SK-N-SH (cell line): ENCODE results near the gene CNTLN.

Source experiments
- GABPA ChIP-seq: IDR thresholded peaks from 2 replicates; pipeline ENCODE4 v1.4.0; 2012; ENCODE audit warnings: low read depth, mild to moderate bottlenecking
- JUND ChIP-seq: IDR thresholded peaks from 2 replicates; pipeline ENCODE4 v1.4.0; 2012
- MAX ChIP-seq: IDR thresholded peaks from 2 replicates; pipeline ENCODE4 v1.4.0; 2012; ENCODE audit warnings: low read depth
- POLR2AphosphoS5 ChIP-seq: IDR thresholded peaks from 2 replicates; pipeline ENCODE4 v1.6.1; 2012; ENCODE audit warnings: low read depth, low read length
- RCOR1 ChIP-seq: fragments of 150-350 bp; IDR thresholded peaks from 2 replicates; pipeline ENCODE4 v1.6.1; 2017; ENCODE audit warnings: antibody characterized with exemption, low read length
- TF ChIP-seq, protein P1 (sequence below): fragments of 200-600 bp; sonication (generic); IDR thresholded peaks from 2 replicates; pipeline ENCODE4 v1.6.1; 2017; ENCODE audit warnings: antibody characterized with exemption, mild to moderate bottlenecking, moderate library complexity

GRCh38 chr9:17148324-17148723 lies 13.5 kb downstream of the CNTLN start:
- TF ChIP-seq, protein P1, sequence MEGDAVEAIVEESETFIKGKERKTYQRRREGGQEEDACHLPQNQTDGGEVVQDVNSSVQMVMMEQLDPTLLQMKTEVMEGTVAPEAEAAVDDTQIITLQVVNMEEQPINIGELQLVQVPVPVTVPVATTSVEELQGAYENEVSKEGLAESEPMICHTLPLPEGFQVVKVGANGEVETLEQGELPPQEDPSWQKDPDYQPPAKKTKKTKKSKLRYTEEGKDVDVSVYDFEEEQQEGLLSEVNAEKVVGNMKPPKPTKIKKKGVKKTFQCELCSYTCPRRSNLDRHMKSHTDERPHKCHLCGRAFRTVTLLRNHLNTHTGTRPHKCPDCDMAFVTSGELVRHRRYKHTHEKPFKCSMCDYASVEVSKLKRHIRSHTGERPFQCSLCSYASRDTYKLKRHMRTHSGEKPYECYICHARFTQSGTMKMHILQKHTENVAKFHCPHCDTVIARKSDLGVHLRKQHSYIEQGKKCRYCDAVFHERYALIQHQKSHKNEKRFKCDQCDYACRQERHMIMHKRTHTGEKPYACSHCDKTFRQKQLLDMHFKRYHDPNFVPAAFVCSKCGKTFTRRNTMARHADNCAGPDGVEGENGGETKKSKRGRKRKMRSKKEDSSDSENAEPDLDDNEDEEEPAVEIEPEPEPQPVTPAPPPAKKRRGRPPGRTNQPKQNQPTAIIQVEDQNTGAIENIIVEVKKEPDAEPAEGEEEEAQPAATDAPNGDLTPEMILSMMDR, result no peak
- TF ChIP-seq POLR2AphosphoS5 (no peak), RCOR1 (no peak), MAX (no peak), GABPA (no peak), JUND (no peak)
